HEK293 (cell line): ENCODE results near the gene SAE1.

Experiments
- CTCF ChIA-PET: fragments of 350-600 bp; formaldehyde crosslinking; extraction: SDS; loops from one replicate; lab custom pipeline; 2021; ENCODE audit warnings: antibody characterized with exemption; lab: Yijun Ruan, JAX
- POLR2A ChIA-PET: fragments of 300-600 bp; formaldehyde crosslinking; extraction: SDS; loops from one replicate; lab custom pipeline; 2020; ENCODE audit warnings: antibody characterized with exemption, inconsistent platforms; lab: Yijun Ruan, JAX
- H3K27ac ChIP-seq: fragments of 200-500 bp; sonication (Bioruptor generic); 2 replicates; pipeline ENCODE4 v1.5.1; 2014; ENCODE audit warnings: low read depth, low read length, control low read depth, inconsistent platforms; ENCODE audit errors: extremely low read depth
- H3K36me3 ChIP-seq, 2 experiments: fragments of 200-500 bp in 1 of 2; sonication (Bioruptor generic) in 1 of 2; 1 replicate in 1 of 2; 2 replicates in 1 of 2; pipeline ENCODE4 v1.5.1; 2014 to 2017; ENCODE audit warnings: inconsistent platforms in 2 of 2, low read length in 2 of 2; ENCODE audit not compliant: control insufficient read depth in 2 of 2, insufficient read depth in 1 of 2
- H3K4me1 ChIP-seq: fragments of 200-500 bp; sonication (Bioruptor generic); 2 replicates; pipeline ENCODE4 v1.5.1; 2014; ENCODE audit warnings: mild to moderate bottlenecking, low read length, inconsistent platforms; ENCODE audit not compliant: control insufficient read depth, insufficient read depth
- H3K4me3 ChIP-seq: 2 replicates; pipeline ENCODE4 v1.5.1; 2011; ENCODE audit warnings: low read depth, mild to moderate bottlenecking, control low read depth, low read length, moderate library complexity
- H3K9me3 ChIP-seq: fragments of 200-500 bp; sonication (Bioruptor generic); 2 replicates; pipeline ENCODE4 v1.5.1; 2014; ENCODE audit warnings: low read depth, low read length, inconsistent platforms; ENCODE audit not compliant: control insufficient read depth, insufficient read depth
- AEBP2 ChIP-seq: fragments of 450-650 bp; formaldehyde crosslinking; IDR thresholded peaks from 2 replicates; pipeline ENCODE4 v1.5.1; 2016; ENCODE audit warnings: missing biosample characterization, missing genetic modification characterization, borderline replicate concordance
- BCL11B ChIP-seq: fragments of 450-650 bp; formaldehyde crosslinking; IDR thresholded peaks from 2 replicates; pipeline ENCODE4 v1.5.1; 2016; ENCODE audit warnings: low read depth, missing biosample characterization, missing genetic modification characterization
- BCL6B ChIP-seq: fragments of 450-650 bp; formaldehyde crosslinking; IDR thresholded peaks from 2 replicates; pipeline ENCODE4 v1.5.1; 2017; ENCODE audit warnings: missing biosample characterization, missing genetic modification characterization
- GFI1B ChIP-seq: fragments of 450-650 bp; formaldehyde crosslinking; IDR thresholded peaks from 2 replicates; pipeline ENCODE4 v1.5.1; 2016; ENCODE audit warnings: missing biosample characterization, missing genetic modification characterization
- GLIS2 ChIP-seq: fragments of 450-650 bp; formaldehyde crosslinking; IDR thresholded peaks from 2 replicates; pipeline ENCODE4 v1.5.1; 2016; ENCODE audit warnings: missing biosample characterization, missing genetic modification characterization
- HOXA7 ChIP-seq: sonication (generic); formaldehyde crosslinking; IDR thresholded peaks from 2 replicates; pipeline ENCODE4 v1.8.1; 2022; ENCODE audit warnings: missing genetic modification reagents, borderline replicate concordance
- PRDM1 ChIP-seq: fragments of 450-650 bp; formaldehyde crosslinking; IDR thresholded peaks from 2 replicates; pipeline ENCODE4; 2016; ENCODE audit warnings: missing biosample characterization, missing genetic modification characterization
- YY1 ChIP-seq: fragments of 450-650 bp; formaldehyde crosslinking; IDR thresholded peaks from 2 replicates; pipeline ENCODE4 v1.5.1; 2018; ENCODE audit warnings: missing biosample characterization, missing genetic modification characterization
- ZBTB17 ChIP-seq: fragments of 450-650 bp; formaldehyde crosslinking; IDR thresholded peaks from 2 replicates; pipeline ENCODE4 v1.5.1; 2016; ENCODE audit warnings: missing biosample characterization, missing genetic modification characterization
- ZBTB44 ChIP-seq: fragments of 450-650 bp; IDR thresholded peaks from 2 replicates; pipeline ENCODE4 v1.5.1; 2018; ENCODE audit warnings: missing biosample characterization, mild to moderate bottlenecking, missing genetic modification characterization
- ZBTB6 ChIP-seq: fragments of 450-650 bp; formaldehyde crosslinking; IDR thresholded peaks from 2 replicates; pipeline ENCODE4 v1.5.1; 2017; ENCODE audit warnings: missing biosample characterization, missing genetic modification characterization
- ZNF221 ChIP-seq: fragments of 450-650 bp; formaldehyde crosslinking; IDR thresholded peaks from 2 replicates; pipeline ENCODE4 v1.5.1; 2017; ENCODE audit warnings: missing biosample characterization, missing genetic modification characterization, borderline replicate concordance
- ZNF239 ChIP-seq: fragments of 450-650 bp; formaldehyde crosslinking; IDR thresholded peaks from 2 replicates; pipeline ENCODE4 v1.5.1; 2016; ENCODE audit warnings: missing biosample characterization, missing genetic modification characterization
- ZNF280D ChIP-seq: fragments of 450-650 bp; formaldehyde crosslinking; IDR thresholded peaks from 2 replicates; pipeline ENCODE4 v1.5.1; 2016; ENCODE audit warnings: missing biosample characterization, missing genetic modification characterization
- ZNF335 ChIP-seq: fragments of 450-650 bp; formaldehyde crosslinking; conservative IDR thresholded peaks from 2 replicates; pipeline ENCODE4 v1.5.1; 2016; ENCODE audit warnings: missing biosample characterization, missing genetic modification characterization
- ZNF513 ChIP-seq: fragments of 450-650 bp; IDR thresholded peaks from 2 replicates; pipeline ENCODE4 v1.5.1; 2018; ENCODE audit warnings: missing biosample characterization, missing genetic modification characterization
- ZNF629 ChIP-seq: fragments of 450-650 bp; formaldehyde crosslinking; IDR thresholded peaks from 2 replicates; pipeline ENCODE4 v1.5.1; 2017; ENCODE audit warnings: missing biosample characterization, missing genetic modification characterization
- ZNF639 ChIP-seq: fragments of 450-650 bp; formaldehyde crosslinking; IDR thresholded peaks from 2 replicates; pipeline ENCODE4 v1.5.1; 2016; ENCODE audit warnings: missing biosample characterization, missing genetic modification characterization
- ZNF654 ChIP-seq: fragments of 450-650 bp; formaldehyde crosslinking; IDR thresholded peaks from 2 replicates; pipeline ENCODE4 v1.5.1; 2016; ENCODE audit warnings: low read depth, missing biosample characterization, missing genetic modification characterization
- ZNF660 ChIP-seq: fragments of 450-650 bp; IDR thresholded peaks from 2 replicates; pipeline ENCODE4 v1.5.1; 2018; ENCODE audit warnings: missing biosample characterization, mild to moderate bottlenecking, missing genetic modification characterization
- ZNF677 ChIP-seq: fragments of 450-650 bp; IDR thresholded peaks from 2 replicates; pipeline ENCODE4 v1.5.0; 2018; ENCODE audit warnings: missing biosample characterization, mild to moderate bottlenecking, missing genetic modification characterization, moderate library complexity
- ZNF704 ChIP-seq: fragments of 450-650 bp; formaldehyde crosslinking; IDR thresholded peaks from 2 replicates; pipeline ENCODE4 v1.5.1; 2016; ENCODE audit warnings: missing biosample characterization, missing genetic modification characterization
- ZSCAN30 ChIP-seq: fragments of 450-650 bp; IDR thresholded peaks from 2 replicates; pipeline ENCODE4 v1.5.1; 2018; ENCODE audit warnings: missing biosample characterization, mild to moderate bottlenecking, missing genetic modification characterization, moderate library complexity

Gene SAE1

GRCh38 chr19:47210180-47210490 lies 79.5 kb downstream of the SAE1 start (continued):
- TF ChIP-seq ZNF280D (tag by site-specific recombination): no peak
- no peak for TF ChIP-seq ZNF677
- TF ChIP-seq, all 188 proteins: peak for 0

- Histone ChIP-seq H3K9me3 (no peaks in the 10 kb centered on the region), H3K4me1 (peaks cover 3% of the 10 kb centered on the region; the same call in 1 of the 2 replicates), H3K27ac (no peak overlapping the region), H3K36me3 (peaks cover 33 to 54% of the 10 kb centered on the region in 2 experiments; a peak in 2 of 3 replicates), H3K4me3 (no peak overlapping the region)
- ChIA-PET CTCF (interaction anchor here (0.5 to 9.4 kb wide), 41 partner anchors 8 to 526 kb away, joined by 3 to 316 read pairs (median 5); partner anchors contain the start of genes CCDC9, SAE1 and ZC3H4), POLR2A (interaction anchor here (0.7 to 6.2 kb wide), 12 partner anchors 9 to 98 kb away, joined by 3 to 101 read pairs (median 4); partner anchors contain the start of genes CCDC9, INAFM1, SAE1 and ZC3H4)
- TF ChIP-seq BCL11B: no peak
- peak; percentile 55 for TF ChIP-seq ZNF654 (tag by site-specific recombination)
- TF ChIP-seq AEBP2 (tag by site-specific recombination): no peak
- no peak for TF ChIP-seq ZNF513
- no peak for TF ChIP-seq GLIS2
- TF ChIP-seq ZBTB44 (tag by site-specific recombination): peak; percentile 84
- TF ChIP-seq YY1 (tag by site-specific recombination): no peak
- TF ChIP-seq ZBTB6: no peak
- 0 out of 2 replicates have a peak, but pooled peaks have one; percentile 40 for TF ChIP-seq ZSCAN30
- TF ChIP-seq ZNF239 (tag by site-specific recombination): no peak
- TF ChIP-seq ZNF660: peak; percentile 79; the same call in 1 of the 2 replicates
- no peak for TF ChIP-seq BCL6B
- peak; percentile 35; the same call in 1 of the 2 replicates for TF ChIP-seq ZBTB17 (tag by site-specific recombination)
- TF ChIP-seq GFI1B (tag by site-specific recombination): no peak
- no peak for TF ChIP-seq HOXA7 (CRISPR knock-in tag)
- no peak for TF ChIP-seq ZNF704 (tag by site-specific recombination)
- 0 out of 2 replicates have a peak, but pooled peaks have one; percentile 31 for TF ChIP-seq PRDM1 (tag by site-specific recombination)
- peak; percentile 40 for TF ChIP-seq ZNF335 (tag by site-specific recombination)
- no peak for TF ChIP-seq ZNF221 (tag by site-specific recombination)
- no peak for TF ChIP-seq ZNF639 (tag by site-specific recombination)
- TF ChIP-seq ZNF629 (tag by site-specific recombination): peak; percentile 57
These were observed 80.2 kb downstream of the SAE1 start for GRCh38 chr19:47210689-47211316.
